Mammary epithelial cell (primary cell): Measurements from ENCODE around the gene MEG3.

Source experiments
- CTCF ChIP-seq, 2 donors: IDR thresholded peaks in 1 of 2; conservative IDR thresholded peaks in 1 of 2; 2 replicates each; pipeline ENCODE4 v1.5.1; 2011 to 2012; ENCODE audit warnings: inconsistent platforms in 2 of 2, low read length in 2 of 2, mild to moderate bottlenecking in 2 of 2, control low read depth in 1 of 2, low read depth in 1 of 2; ENCODE audit not compliant: insufficient read depth in 1 of 2; ENCODE audit errors: extremely low read depth in 1 of 2
- EZH2 ChIP-seq: IDR thresholded peaks from 2 replicates; pipeline ENCODE4 v1.6.1; 2012; ENCODE audit warnings: low read length, inconsistent platforms, borderline replicate concordance

GRCh38 chr14:100887728-100888335, 61.9 kb downstream of the MEG3 start:
- TF ChIP-seq CTCF (conservative IDR thresholded peaks at IDR 0.05 in 1 of 2, IDR thresholded peaks at IDR 0.05 in 1 of 2; ENCODE audit: extremely low read depth in 1 of 2, insufficient read depth in 1 of 2, low read depth in 1 of 2, low read length in 2 of 2) (no peak), EZH2 (no peak)
